GM15510 (cell line): ENCODE measurements around the gene PLEKHA6.

Experiments
- POLR2A ChIP-seq: IDR thresholded peaks from 3 replicates; pipeline ENCODE4 v1.6.1; 2011; ENCODE audit warnings: borderline replicate concordance; ENCODE audit not compliant: insufficient read length; ENCODE audit errors: extremely low read depth

PLEKHA6 gene

DNA sequence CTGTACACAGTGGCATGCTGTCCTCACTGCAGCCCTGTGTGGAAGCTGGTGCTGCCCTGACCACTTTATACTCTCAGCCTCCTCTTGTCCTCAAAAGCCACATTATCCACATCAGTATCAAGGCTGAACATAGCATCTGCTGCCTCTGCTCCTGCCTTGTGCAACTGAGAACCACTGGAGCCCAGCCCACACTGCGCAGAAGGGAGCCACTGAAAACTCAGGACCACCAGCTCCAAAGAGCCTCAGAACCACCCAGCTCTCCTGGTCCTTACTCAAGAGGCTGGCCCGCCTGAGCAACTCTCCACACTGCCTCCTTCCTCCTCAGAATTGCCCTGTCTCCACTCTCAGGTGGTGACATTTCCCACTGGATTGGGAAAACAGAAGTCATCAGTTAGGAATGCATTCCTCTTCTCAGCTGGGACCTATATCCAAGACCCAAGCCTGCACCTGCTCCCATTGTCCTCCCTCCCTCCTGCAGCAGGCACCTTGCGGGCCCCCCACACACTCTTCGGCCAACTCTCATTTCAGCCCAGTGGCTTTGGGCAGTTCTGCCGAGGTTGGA is 156.4 kb downstream of the PLEKHA6 start:
- no peak for TF ChIP-seq POLR2A

DNA sequence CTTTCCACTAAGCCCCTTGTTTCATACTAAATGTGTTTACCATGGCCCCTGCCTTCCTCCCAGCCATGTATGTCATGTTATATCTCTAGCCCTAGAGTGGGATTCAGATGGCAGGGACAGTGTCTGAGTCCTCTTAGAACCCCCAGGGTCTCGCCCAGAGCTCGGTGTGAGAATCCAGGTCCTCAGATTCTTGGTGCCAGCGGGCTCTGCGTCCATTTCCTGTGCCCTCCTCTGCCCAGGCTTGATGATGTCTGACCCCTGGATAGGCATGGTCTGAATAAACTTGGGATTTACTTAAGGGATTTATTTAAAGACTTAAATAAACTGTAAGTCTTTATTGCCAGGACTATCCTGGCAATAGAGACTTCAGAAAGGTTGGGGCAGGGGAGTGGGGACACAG is 157.2 kb downstream of the PLEKHA6 start:
- no peak for TF ChIP-seq POLR2A

DNA sequence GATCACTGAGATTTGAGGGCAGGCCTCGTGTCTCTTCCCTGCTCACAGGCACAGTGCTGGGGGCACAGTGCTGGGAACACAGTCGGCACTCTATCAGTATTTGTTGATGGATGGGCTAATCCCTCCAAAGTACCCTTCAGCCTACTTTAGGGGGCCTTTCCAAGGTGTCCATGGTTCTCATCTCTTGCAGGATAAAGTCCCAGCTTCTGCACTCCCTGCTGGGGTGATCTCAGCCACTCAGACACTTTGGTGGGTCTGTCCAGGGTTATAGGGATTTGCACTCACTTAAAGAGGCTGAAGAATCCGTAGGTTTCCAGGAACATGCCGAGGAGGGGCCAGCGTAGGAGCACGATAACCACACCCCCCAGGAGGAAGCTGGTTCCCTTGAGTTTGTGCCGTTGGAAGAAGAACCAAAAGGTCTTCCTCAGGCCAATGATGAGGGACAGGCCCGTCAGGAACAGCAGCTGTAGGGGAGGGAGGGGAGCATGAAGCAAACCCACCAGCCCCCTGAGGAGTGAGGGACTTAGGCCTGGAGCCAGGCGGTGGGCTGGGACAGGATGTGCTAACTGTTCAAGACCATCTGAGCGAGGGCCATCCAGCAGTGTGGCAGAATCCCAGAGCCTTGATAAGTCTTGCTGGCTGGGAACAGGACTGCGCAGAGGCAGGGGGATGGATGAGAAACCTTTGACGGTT is 158.2 kb downstream of the PLEKHA6 start:
- no peak for TF ChIP-seq POLR2A

DNA sequence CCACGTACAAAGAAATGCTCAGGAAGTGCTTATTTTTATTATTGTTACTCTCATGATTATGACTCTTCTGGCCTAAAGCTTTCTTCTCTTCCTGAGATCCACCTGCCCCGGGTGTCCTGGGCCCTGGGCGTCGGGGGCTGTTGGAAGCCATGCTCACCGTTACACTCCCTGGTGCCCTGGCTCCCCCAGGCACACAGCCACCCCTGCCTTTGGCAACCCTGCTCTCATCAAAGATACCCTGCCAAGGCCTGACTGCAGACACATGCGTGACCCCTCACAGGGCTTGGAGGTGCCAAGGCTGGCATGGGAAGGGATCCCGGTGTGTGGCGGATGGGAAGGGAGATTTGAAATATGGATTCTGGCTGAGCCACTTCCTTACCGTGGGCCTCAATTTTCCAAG is 160.2 kb downstream of the PLEKHA6 start:
- TF ChIP-seq POLR2A, result no peak

DNA sequence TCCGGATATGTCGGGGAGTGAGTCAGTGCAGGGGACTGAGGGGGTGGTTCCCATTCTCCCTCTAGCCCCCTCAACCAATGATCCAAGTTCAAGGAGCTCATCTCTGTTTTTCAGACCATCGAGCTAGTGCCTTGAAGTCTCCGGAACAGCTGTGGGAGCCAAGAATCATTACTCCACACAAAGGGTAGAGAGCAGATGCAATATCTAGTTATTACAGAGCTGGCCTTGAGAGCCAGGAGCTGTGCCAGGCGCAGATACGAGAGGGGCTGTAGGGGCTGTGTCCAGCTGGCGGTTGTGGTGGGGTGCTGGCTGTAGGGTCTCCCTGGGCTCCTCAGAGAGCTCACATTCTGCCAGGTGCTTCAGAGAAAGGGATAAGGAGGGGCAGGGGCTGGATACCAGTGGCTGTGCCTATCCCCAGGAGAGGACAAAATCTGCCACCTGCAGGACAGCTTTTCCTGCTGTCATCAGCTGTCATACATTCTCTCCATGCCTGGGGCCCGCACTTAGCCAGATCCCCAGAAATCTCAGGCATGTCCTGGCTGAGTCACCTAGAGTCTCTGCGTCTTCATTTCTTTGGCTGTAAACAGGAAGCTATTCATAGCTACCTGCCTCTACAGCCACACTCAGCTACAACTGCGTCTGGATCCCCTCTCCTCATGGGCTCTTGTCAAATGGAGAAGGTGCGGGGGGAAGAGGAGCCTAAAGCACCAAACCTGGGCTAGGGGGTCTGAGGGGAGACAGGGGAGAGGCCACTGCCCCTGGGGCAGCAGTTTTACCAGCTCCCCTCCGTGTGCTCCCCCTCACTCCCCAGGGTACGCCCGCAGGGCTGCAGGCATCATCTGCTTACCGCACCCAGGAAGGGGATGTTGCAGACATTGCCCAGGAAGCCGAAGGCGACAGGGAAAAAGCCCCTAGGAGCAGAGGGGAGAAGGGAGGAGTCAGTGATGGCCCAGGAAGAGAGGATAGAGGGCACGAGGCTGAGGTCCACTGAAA is 161.1 kb downstream of the PLEKHA6 start:
- TF ChIP-seq POLR2A, result no peak

DNA sequence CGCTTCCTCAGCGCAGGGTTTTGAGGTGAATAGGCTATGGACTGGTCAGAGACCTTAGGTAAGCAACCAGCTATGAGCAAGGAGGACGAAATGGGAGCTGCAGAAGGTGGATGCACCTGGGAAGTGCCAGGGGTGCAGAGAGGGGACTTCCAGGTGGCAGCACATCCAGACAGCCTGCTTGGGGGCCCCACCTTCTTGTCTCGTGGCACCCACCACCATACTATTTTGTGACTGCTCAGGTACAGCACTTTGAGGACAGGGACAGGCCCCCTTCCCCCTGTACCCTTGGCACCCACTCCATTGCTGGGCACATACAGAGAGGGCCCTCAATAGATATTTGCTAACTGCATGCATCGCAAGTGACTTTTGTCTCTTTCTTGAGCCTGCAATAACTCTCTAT is 162.7 kb downstream of the PLEKHA6 start:
- TF ChIP-seq POLR2A, result no peak

DNA sequence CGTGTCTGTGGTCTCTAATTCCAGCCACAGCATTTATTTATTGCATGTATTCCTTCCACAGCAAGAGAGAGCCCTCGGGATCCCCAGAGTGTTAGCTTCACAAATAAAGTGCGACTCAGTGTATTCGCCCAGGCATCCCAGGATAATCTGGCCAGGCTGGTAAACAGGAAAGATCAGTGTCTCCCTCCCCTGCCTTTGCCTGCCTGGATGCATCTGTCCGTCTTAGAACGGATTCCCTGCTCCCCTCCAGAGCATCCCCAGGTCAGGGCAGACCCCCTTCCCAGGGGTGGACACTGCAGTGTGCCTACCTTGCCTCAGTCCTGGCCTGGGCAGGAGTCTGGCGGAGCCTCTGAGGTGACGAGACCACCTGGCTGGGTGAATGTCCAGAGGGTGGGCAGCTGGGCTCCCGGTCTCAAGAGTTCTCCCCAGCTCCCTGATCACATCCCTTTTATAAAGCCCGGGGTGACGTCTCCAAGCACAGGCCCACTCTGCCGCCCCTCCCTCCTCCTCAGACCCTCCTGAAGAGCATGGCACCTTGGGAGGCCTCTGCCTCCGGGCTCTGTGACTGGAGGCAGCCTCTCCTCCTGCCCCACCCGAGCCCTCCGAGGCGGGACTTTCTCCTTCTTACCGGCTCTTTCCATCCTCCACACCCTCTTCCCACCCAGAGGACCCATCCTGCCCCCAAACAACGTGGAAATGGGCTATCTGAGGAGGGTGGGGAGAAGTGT is 163.5 kb downstream of the PLEKHA6 start, which contains the start of gene KISS1:
TSS of gene KISS1 (minus strand) at position 424 of the 728 bp plus-strand sequence. CDS start 3,615 bp downstream, outside the sequence.
- no peak for TF ChIP-seq POLR2A

DNA sequence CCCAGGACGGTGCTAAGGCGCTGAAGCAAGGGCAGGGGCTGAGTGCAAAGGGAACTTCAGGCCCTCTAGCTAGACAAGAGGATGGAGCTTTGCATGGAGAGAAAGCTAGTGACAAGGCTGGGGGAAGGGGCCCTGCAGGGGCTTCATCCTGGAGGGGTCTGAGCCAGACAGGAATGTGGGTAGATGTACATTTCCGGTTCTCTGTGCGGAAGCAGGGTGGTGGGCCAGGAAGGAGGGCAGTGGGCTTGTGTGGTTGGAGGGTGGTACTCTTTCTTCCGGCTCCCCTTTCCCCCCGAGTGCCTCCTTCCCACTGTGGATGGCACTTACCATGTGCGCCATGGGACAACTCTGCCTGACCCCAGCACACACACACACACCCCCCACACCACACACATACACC is 165.0 kb downstream of the PLEKHA6 start:
- no peak for TF ChIP-seq POLR2A

DNA sequence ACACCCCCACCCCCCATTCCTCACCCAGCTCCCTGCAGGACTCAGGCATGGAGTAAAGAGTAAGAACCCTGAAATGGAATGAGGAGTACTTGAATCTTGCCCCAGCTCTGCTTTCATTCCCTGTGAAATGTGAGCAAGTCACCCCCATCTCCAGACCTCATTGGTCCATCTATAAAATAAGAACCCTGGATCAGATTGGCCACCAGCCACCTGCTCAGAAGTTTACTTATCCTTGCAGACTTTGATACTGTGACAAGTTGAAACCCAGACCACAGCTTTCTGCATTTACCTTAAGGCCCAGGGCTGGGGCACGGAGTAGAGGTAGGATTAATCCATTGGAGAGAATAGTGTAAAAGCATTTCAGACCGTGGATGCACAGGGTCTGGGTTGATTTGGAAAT is 165.6 kb downstream of the PLEKHA6 start:
- no peak for TF ChIP-seq POLR2A

DNA sequence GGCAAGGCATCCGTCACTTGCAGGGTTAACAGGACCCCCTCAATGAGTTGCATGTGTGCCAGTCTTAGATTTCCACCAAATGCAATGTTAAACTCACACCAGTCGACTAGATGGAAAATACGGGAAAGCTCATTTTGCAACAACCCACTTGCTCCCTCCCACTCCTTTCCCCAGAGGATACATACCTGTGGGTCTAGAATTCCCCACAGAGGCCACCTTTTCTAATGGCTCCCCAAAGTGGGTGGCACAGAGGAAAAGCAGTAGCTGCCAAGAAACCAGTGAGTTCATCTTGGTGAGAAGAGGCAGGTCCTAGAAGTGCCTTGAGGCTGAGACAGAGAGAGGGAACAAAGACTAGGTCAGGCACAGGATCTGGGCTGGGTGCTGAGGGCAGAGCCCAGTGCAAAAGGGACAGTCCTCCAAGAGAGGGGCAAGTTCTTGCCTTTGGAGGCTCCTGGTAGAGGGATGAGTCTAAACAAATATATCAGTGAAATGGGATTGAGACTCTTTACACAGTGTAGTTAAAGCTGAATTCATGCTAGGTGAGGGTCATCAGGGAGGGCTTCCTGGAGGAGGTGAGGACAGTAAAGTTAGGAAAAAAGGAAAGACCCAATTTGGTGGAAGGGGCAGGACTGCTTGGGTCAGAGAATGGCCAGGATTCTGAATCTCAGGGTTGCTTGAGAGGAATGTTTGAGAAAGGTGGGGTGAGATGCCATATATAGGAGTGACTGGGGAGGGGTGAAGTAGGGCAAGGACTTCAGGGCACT is 167.0 kb downstream of the PLEKHA6 start:
- TF ChIP-seq POLR2A, result no peak

DNA sequence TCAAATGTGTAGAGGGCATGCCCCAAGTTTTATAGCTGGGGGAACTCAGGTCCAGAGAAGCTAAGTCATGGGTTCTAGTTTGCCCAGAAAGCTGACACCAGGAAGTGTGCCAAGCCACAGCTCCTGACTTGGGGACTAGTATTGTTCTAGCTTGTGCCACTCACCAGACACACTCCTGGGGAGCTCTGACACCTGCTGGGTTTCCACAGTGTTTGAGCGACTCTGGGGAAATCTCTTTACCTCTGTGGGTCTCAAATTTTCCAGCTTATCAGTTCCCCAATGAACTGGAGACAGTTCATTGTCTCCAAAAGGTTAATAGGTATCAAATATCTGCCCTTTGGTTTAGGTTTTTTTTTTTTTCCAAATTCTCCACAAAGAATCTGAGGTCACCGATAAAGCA is 167.7 kb downstream of the PLEKHA6 start:
- TF ChIP-seq POLR2A, result no peak

DNA sequence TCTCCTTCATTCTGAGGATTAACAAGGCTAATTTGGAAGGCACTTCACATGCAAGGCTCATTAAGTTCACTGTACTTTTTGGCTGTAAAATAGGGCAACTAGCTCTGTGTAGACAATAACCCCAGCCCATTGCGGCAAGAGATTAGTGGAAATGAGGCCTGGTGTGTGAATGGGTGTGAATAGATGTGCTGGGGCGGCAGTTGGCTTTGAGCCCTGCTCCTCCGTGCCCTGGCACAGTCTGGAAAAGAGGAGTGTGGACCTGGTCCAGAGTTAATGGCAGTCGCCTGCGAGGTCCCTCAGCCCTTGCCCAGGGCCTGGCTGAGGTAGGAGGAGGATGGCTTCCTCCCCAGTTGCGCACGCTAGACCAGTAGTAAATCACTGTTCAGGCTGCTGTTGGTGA is 168.3 kb downstream of the PLEKHA6 start:
- TF ChIP-seq POLR2A, result no peak

DNA sequence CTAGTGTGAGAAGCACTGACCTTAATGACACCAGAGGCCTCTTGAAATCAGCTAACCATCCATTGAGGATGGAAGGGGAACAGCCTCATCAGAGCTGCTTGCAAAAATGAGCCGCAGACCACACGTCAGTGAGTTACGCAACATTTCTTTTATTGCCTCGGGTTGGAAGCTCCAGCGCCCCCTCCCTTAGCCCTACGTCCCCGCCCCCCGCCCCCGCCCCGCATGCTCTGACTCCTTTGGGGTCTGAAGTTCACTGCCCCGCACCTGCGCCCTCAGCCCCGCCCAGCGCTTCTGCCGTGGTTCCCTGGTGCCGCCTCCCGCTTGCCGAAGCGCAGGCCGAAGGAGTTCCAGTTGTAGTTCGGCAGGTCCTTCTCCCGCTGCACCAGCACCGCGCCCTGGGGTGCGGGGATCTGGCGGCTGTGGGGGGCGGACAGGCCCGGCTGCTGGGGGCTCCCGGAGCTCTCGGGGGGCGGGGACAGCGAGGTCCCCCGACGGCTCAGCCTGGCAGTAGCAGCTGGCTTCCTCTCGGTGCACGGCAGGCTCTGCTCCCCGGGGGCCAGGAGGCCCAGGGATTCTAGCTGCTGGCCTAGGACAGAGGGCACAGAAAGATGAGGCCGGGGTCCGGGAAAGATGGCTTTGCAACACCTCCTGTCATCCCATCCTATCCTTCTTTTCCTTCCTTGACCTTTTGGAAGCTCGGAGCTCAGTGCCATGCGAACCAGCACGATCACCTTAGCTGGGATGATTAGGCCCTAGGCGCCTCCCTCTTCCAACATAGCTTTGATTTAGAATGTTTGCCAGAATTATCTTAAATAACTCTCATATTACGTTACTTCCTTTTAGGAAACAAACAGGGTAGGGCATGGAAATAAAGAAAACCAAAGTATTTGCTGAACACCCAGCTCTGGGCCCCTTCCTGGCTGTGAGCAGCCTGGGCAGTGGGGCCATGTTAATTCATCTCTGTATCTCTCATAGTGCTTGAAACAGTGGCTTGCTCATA is 169.2 kb downstream of the PLEKHA6 start:
- TF ChIP-seq POLR2A, result no peak
